Uterus (tissue), 4 donors: ENCODE results near the gene IL15RA. TPM values are rescaled to one million over a fixed set of nuclear protein-coding genes. Genes with fewer than 3 reads are reported as not detected.

Experiments used
- DNase-seq, 2 donors: peaks; one replicate each; pipeline ENCODE4 v3.0.0-alpha.2; 2019 to 2020
- H3K27ac ChIP-seq, 2 donors: fragments of 200-600 bp; sonication (generic); 1 replicate in 1 of 2; 2 replicates in 1 of 2; pipeline ENCODE4 v1.5.1; 2016 to 2018
- H3K27me3 ChIP-seq, 2 donors: fragments of 200-600 bp; sonication (generic); one replicate each; pipeline ENCODE4 v1.5.1; 2018 to 2019; ENCODE audit warnings: control low read depth in 1 of 2
- H3K36me3 ChIP-seq, 2 donors: fragments of 200-600 bp; sonication (generic); one replicate each; pipeline ENCODE4 v1.5.1; 2019; ENCODE audit warnings: control low read depth in 1 of 2
- H3K4me1 ChIP-seq, 2 donors: fragments of 200-600 bp; sonication (generic); one replicate each; pipeline ENCODE4 v1.5.1; 2018 to 2019; ENCODE audit warnings: control low read depth in 1 of 2
- H3K4me3 ChIP-seq, 2 donors: fragments of 200-600 bp; sonication (generic); 1 replicate in 1 of 2; 2 replicates in 1 of 2; pipeline ENCODE4 v1.5.1; 2018 to 2019; ENCODE audit warnings: mild to moderate bottlenecking in 1 of 2
- H3K9me3 ChIP-seq, 2 donors: fragments of 200-600 bp; sonication (generic); one replicate each; pipeline ENCODE4 v1.5.1; 2019; ENCODE audit warnings: control low read depth in 1 of 2
- POLR2A ChIP-seq, 2 donors: fragments of 450-650 bp; IDR thresholded peaks; one replicate each; pipeline ENCODE4 v1.6.1; 2016; ENCODE audit warnings: antibody characterized with exemption in 2 of 2, mild to moderate bottlenecking in 1 of 2, moderate library complexity in 1 of 2
- intact Hi-C: fragments of 100-400 bp; cut with DNase I; formaldehyde crosslinking; loops from one replicate; pipeline ENCODE4 v1.15.1; 2023; ENCODE audit warnings: low total_unique reads
- total RNA-seq, 4 donors: library from RNA; depleted of rRNA in 3 of 4; stranded (reverse); fragments of >200 nt in 3 of 4; gene quantifications; one replicate each; pipeline versions ENCODE4 v1.1.0 to v1.2.4, GENCODE V29; 2014 to 2023
- TF ChIP-seq, protein P1 (sequence below), 4 experiments: fragments of 200-600 bp in 2 of 4; fragments of 450-650 bp in 2 of 4; sonication (generic) in 2 of 4; IDR thresholded peaks; one replicate each; pipeline ENCODE4 v1.5.1; 2016 to 2019; ENCODE audit warnings: antibody characterized with exemption in 4 of 4, mild to moderate bottlenecking in 2 of 4, moderate library complexity in 1 of 4
- donor health status: DM: yes; HTN: yes; CAD: no.

Gene IL15RA
- total RNA-seq, 4 donors from 2014 or later: 1.6 to 42.5 (median 31.9) TPM

GRCh38 chr10:5930272-5930671 lies 47.1 kb downstream of the IL15RA start:
- no peaks in the 10 kb centered on the region for H3K9me3 ChIP-seq
- peaks cover 0 to 3% of the 10 kb centered on the region in 2 donors for H3K4me1 ChIP-seq
- H3K4me3 ChIP-seq: no peak overlapping the region
- intact Hi-C loops: no loop called here
- H3K27me3 ChIP-seq: no peaks in the 10 kb centered on the region
- H3K27ac ChIP-seq: peak overlapping the region; percentile 82 to 86
- no peaks in the 10 kb centered on the region for H3K36me3 ChIP-seq
- no peak for TF ChIP-seq POLR2A (IDR thresholded peaks at IDR 0.05)
- TF ChIP-seq, protein P1, sequence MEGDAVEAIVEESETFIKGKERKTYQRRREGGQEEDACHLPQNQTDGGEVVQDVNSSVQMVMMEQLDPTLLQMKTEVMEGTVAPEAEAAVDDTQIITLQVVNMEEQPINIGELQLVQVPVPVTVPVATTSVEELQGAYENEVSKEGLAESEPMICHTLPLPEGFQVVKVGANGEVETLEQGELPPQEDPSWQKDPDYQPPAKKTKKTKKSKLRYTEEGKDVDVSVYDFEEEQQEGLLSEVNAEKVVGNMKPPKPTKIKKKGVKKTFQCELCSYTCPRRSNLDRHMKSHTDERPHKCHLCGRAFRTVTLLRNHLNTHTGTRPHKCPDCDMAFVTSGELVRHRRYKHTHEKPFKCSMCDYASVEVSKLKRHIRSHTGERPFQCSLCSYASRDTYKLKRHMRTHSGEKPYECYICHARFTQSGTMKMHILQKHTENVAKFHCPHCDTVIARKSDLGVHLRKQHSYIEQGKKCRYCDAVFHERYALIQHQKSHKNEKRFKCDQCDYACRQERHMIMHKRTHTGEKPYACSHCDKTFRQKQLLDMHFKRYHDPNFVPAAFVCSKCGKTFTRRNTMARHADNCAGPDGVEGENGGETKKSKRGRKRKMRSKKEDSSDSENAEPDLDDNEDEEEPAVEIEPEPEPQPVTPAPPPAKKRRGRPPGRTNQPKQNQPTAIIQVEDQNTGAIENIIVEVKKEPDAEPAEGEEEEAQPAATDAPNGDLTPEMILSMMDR (IDR thresholded peaks at IDR 0.05): no peak
- no peak for DNase-seq

- intact Hi-C loops: no loop called here
- no peaks in the 10 kb centered on the region for H3K36me3 ChIP-seq
- H3K27me3 ChIP-seq: no peaks in the 10 kb centered on the region
- no peak for TF ChIP-seq POLR2A (IDR thresholded peaks at IDR 0.05)
- TF ChIP-seq, protein P1 (IDR thresholded peaks at IDR 0.05): no peak
- no peak overlapping the region for H3K4me3 ChIP-seq
- peak overlapping the region in 1 of 2 donors; percentile 86 for H3K27ac ChIP-seq
- H3K4me1 ChIP-seq: peaks cover 0 to 3% of the 10 kb centered on the region in 2 donors
- H3K9me3 ChIP-seq: no peaks in the 10 kb centered on the region
- DNase-seq: no peak
These were observed 47.9 kb downstream of the IL15RA start for GRCh38 chr10:5929442-5929841.

GRCh38 chr10:5927306-5927705 lies 50.0 kb downstream of the IL15RA start:
- no peaks in the 10 kb centered on the region for H3K9me3 ChIP-seq
- peak overlapping the region in 1 of 2 donors; percentile 25 for H3K27ac ChIP-seq
- no peak for DNase-seq
- intact Hi-C loops: no loop called here
- H3K36me3 ChIP-seq: no peaks in the 10 kb centered on the region
- H3K4me1 ChIP-seq: no peaks in the 10 kb centered on the region
- H3K4me3 ChIP-seq: no peak overlapping the region
- TF ChIP-seq, protein P1 (IDR thresholded peaks at IDR 0.05): no peak
- no peak for TF ChIP-seq POLR2A (IDR thresholded peaks at IDR 0.05)
- H3K27me3 ChIP-seq: no peaks in the 10 kb centered on the region

DNA sequence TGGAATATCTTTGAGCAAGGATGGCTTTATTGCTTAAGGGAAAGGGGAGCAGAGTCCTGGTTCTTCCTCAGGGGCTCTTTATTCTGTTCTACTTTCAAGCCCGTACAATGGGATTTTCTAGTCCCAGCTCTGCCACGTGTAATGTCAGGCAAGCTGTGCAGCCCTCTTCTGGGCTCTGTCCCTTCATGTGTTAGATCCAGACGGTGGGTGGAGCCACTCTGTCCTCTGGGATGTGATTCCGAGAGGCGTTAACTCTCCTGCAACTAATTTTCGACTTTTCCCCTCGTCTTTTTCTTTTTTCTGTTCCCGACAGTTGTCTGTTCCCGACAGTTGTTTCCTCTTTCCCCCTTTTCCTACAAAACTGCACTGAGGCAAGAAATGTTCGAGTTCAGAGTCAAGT lies 52.5 kb downstream of the IL15RA start:
- H3K4me3 ChIP-seq: no peak overlapping the region
- no peak overlapping the region for H3K27ac ChIP-seq
- TF ChIP-seq POLR2A (IDR thresholded peaks at IDR 0.05): no peak
- TF ChIP-seq, protein P1 (IDR thresholded peaks at IDR 0.05): no peak
- no peaks in the 10 kb centered on the region for H3K9me3 ChIP-seq
- H3K27me3 ChIP-seq: no peaks in the 10 kb centered on the region
- no peak for DNase-seq
- intact Hi-C loops: no loop called here
- no peaks in the 10 kb centered on the region for H3K4me1 ChIP-seq
- H3K36me3 ChIP-seq: no peaks in the 10 kb centered on the region

DNA sequence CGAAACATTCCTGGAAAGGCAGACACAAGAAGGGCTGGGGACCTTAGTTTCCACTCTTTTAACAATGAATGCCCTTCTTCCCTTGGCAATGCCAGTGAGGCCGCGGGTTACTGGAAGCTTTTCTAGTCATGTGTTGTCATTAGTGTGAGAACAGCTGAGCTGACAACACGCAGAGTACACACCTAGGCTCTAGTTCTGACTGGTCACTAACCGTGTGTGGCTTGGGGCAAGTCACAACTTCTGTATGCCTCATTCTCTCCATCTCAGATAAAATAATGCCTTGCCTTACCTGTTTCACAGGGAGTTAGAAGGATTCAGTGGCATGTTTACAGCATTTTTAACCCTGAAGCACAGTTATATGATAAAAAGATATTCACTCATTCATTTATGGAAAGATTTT lies 55.6 kb downstream of the IL15RA start:
- intact Hi-C loops: no loop called here
- Histone ChIP-seq H3K4me3 (no peak overlapping the region), H3K27me3 (no peaks in the 10 kb centered on the region), H3K9me3 (no peaks in the 10 kb centered on the region), H3K36me3 (no peaks in the 10 kb centered on the region), H3K4me1 (no peaks in the 10 kb centered on the region), H3K27ac (no peak overlapping the region)
- DNase-seq: no peak
- TF ChIP-seq POLR2A (IDR thresholded peaks at IDR 0.05): no peak
- TF ChIP-seq, protein P1 (IDR thresholded peaks at IDR 0.05): no peak
